Small intestine (tissue), 7 donors: Measurements from ENCODE around the gene CCDC50. TPM values are rescaled to one million over a fixed set of nuclear protein-coding genes. Genes with fewer than 3 reads are reported as not detected.

ENCODE experiments used
- DNase-seq, 2 donors: peaks; one replicate each; pipeline versions ENCODE4 v3.0.0 to v3.0.0-alpha.2; 2013
- FAIRE-seq: peaks from 2 replicates; lab custom pipeline; 2012; peaks lifted over from hg19 to GRCh38; lab: Jason Lieb, UNC
- H3K27ac ChIP-seq, 3 donors: one replicate each; pipeline ENCODE4 v1.5.1; 2013; ENCODE audit warnings: low read length in 2 of 3, mild to moderate bottlenecking in 2 of 3, control low read depth in 1 of 3, inconsistent platforms in 1 of 3, low read depth in 1 of 3, moderate library complexity in 1 of 3
- H3K27me3 ChIP-seq, 3 donors: one replicate each; pipeline ENCODE4 v1.6.1; 2013; ENCODE audit warnings: low read length in 3 of 3, inconsistent platforms in 1 of 3; ENCODE audit not compliant: control insufficient read depth in 3 of 3, insufficient read depth in 3 of 3
- H3K36me3 ChIP-seq, 3 donors: one replicate each; pipeline ENCODE4 v1.6.1; 2013; ENCODE audit warnings: low read length in 3 of 3, inconsistent platforms in 1 of 3, low read depth in 1 of 3, mild to moderate bottlenecking in 1 of 3, moderate library complexity in 1 of 3; ENCODE audit not compliant: control insufficient read depth in 3 of 3, insufficient read depth in 2 of 3
- H3K4me1 ChIP-seq, 3 donors: one replicate each; pipeline ENCODE4 v1.6.1; 2013; ENCODE audit warnings: low read length in 2 of 3, inconsistent platforms in 1 of 3, low read depth in 1 of 3, mild to moderate bottlenecking in 1 of 3, moderate library complexity in 1 of 3; ENCODE audit not compliant: control insufficient read depth in 3 of 3, insufficient read depth in 2 of 3
- H3K4me3 ChIP-seq, 3 donors: one replicate each; pipeline ENCODE4 v1.5.1; 2013; ENCODE audit warnings: low read length in 3 of 3, control low read depth in 1 of 3, inconsistent platforms in 1 of 3, low read depth in 1 of 3, mild to moderate bottlenecking in 1 of 3, moderate library complexity in 1 of 3
- H3K9me3 ChIP-seq, 2 donors: one replicate each; pipeline ENCODE4 v1.6.1; 2013; ENCODE audit warnings: low read depth in 1 of 2, low read length in 1 of 2; ENCODE audit not compliant: control insufficient read depth in 2 of 2, insufficient read depth in 1 of 2
- WGBS, 3 donors: extraction: QIAGEN DNeasy Blood & Tissue Kit; methylation state at CpG; one replicate each; pipeline ENCODE4 v1.1.7; 2013; 5-methylcytosine and 5-hydroxymethylcytosine counted together
- polyA plus RNA-seq, 4 donors: library from polyadenylated mRNA; stranded (reverse) in 3 of 4; unstranded in 1 of 4; fragments of 200-250 nt in 3 of 4; fragments of 120-200 nt in 1 of 4; gene quantifications; one replicate each; pipeline versions ENCODE4 v1.2.1 to v1.2.3, GENCODE V29; 2013
- donor health status: healthy with polysubstance abuse.
- donor health status: control.
- donor health status: control.
- donor health status: Bipolar disorder and iron deficiency.
- donor health status: healthy.

The CCDC50 gene
- polyA plus RNA-seq, 4 donors, result 18.6 to 71.5 (median 26.6) TPM

DNA sequence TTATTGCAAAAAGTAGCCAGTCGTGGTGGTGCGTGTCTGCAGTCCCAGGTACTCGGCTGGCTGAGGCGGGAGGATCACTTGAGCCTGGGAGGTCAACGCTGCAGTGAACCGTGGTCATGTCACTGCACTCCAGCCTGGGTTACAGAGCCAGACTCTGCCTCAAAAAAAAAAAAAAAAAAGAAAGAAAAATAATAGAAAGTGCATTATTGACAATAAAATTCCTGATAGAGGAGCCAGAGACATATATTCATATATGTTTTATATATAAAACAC, 88.2 kb downstream of the CCDC50 start:
- Histone ChIP-seq H3K4me1 (no peaks in the 10 kb centered on the region), H3K4me3 (no peak overlapping the region), H3K27me3 (no peaks in the 10 kb centered on the region), H3K27ac (no peak overlapping the region), H3K9me3 (no peaks in the 10 kb centered on the region), H3K36me3 (no peaks in the 10 kb centered on the region)
- 76 to 80% (median 79%) methylated on average over 6 of the region's 6 CpGs for WGBS, 3 donors
- FAIRE-seq (no peak), DNase-seq (no peak)

DNA sequence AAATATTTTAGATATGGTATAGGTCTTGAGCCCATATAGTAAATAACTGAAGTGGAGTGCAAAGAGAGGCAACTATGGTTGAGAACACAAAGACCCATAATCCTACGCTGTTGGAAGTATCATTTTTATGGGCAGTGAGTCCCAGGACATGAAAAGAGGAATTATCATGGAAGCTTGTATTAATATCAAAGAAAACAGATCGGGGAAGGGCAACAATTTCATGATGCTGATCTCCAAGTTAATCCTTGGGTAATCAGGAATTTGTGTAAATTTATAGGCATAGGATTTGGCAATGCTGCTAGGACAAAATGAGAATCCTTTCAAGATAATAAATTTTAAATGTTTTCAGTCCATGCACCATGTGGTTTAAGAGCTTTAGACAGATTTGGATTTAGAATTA, 91.6 kb downstream of the CCDC50 start:
- FAIRE-seq, result no peak
- Histone ChIP-seq H3K9me3 (no peaks in the 10 kb centered on the region), H3K27ac (no peak overlapping the region), H3K36me3 (no peaks in the 10 kb centered on the region), H3K4me3 (no peak overlapping the region), H3K4me1 (no peaks in the 10 kb centered on the region), H3K27me3 (no peaks in the 10 kb centered on the region)
- 82 to 83% (median 83%) methylated on average over 2 of the region's 2 CpGs for WGBS, 3 donors
- DNase-seq, result no peak

DNA sequence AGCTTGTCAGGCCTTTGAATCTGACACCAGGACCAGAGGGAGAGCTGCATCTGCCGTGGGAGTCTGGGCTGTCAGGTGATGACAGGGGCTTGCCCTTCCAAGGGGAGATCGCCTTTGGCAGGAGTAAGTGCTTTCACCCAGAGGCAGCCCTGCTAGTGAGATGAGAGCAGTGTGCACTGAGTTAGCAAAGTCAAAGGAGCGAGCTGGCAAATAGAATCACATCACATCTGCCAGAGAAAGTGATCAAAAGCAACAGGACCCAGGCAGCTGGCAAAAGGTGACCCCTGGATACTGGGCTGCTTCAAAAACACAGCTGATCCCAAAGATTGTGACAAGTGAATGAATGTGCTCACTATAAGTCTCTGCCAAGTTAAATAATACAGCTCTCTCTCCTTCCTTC, 95.7 kb downstream of the CCDC50 start:
- H3K27ac ChIP-seq, result no peak overlapping the region
- no peaks in the 10 kb centered on the region for H3K9me3 ChIP-seq
- WGBS, 3 donors, result 67 to 73% (median 71%) methylated on average over 3 of the region's 3 CpGs
- DNase-seq, result no peak
- no peak for FAIRE-seq
- H3K27me3 ChIP-seq, result no peaks in the 10 kb centered on the region
- no peaks in the 10 kb centered on the region for H3K4me1 ChIP-seq
- H3K4me3 ChIP-seq, result no peak overlapping the region
- H3K36me3 ChIP-seq, result no peaks in the 10 kb centered on the region

DNA sequence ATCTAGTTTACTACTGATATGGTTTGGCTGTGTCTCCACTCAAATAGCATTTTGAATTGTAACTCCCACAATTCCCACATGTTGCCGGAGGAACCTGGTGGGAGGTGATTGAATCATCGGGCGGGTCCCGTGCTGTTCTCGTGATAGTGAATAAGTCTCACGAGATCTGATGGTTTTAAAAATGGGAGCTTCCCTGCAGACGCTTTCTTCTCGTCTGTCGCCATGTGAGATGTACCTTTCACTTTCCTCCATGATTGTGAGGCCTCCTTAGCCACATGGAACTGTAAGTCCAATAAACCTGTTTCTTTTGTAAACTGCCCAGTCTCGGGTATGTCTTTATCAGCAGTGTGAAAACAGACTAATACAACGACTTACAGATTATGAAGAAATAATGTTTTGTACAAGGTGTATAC, 96.1 kb downstream of the CCDC50 start:
- Histone ChIP-seq H3K9me3 (no peaks in the 10 kb centered on the region), H3K36me3 (no peaks in the 10 kb centered on the region), H3K4me3 (no peak overlapping the region), H3K27ac (no peak overlapping the region), H3K4me1 (no peaks in the 10 kb centered on the region), H3K27me3 (no peaks in the 10 kb centered on the region)
- 75 to 87% (median 79%) methylated on average over 11 of the region's 11 CpGs for WGBS, 3 donors
- FAIRE-seq, result no peak
- DNase-seq, result no peak

DNA sequence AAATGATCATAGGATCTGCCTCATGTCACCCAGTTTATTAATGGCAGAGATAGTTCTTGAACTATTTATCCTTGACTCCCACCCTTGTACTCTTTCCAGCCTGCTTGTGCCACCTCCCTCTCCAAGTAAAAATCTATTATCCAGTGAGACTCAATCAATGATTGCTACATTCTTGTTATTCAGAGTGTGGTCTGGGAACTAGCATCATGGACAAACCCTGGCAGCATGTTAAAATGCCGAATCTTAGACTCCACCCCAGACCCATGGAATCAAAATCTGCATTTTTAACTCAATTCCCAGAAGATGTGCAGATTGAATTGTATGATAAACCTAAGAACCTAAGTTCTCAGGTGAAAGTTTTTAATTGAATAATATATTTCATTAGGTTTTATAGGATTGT, 97.1 kb downstream of the CCDC50 start:
- no peak for FAIRE-seq
- WGBS, 3 donors, result 63 to 82% (median 81%) methylated on average over 1 of the region's 1 CpG
- DNase-seq, result no peak

DNA sequence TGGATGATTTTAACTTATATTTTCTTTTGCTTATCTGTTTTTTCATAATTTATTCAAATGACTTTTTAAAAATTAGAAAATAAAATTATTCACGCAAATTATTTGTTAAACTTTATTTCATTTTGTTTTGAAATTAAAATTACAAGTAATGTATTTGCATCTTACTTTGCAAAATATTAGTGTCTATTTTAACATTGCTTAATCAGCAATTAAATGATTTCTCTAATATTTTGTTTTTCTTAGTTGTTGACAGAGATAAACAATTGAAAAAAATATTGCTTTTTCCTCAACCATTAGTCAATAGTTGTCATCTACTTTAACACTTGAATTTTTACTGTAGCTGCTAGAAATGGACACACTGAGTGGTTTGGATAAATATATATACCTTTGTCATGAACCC, 99.0 kb downstream of the CCDC50 start:
- Histone ChIP-seq H3K4me1 (no peaks in the 10 kb centered on the region), H3K4me3 (no peak overlapping the region), H3K36me3 (no peaks in the 10 kb centered on the region), H3K9me3 (no peaks in the 10 kb centered on the region), H3K27me3 (no peaks in the 10 kb centered on the region), H3K27ac (no peak overlapping the region)
- DNase-seq, result no peak
- 90 to 98% (median 94%) methylated on average over 1 of the region's 1 CpG for WGBS, 3 donors
- peak; percentile 90 for FAIRE-seq

More for the DNA sequence above, 97.1 kb downstream of the CCDC50 start:
- H3K4me3 ChIP-seq, result no peak overlapping the region
- no peaks in the 10 kb centered on the region for H3K9me3 ChIP-seq
- H3K27me3 ChIP-seq, result no peaks in the 10 kb centered on the region
- H3K27ac ChIP-seq, result no peak overlapping the region
- no peaks in the 10 kb centered on the region for H3K36me3 ChIP-seq
- no peaks in the 10 kb centered on the region for H3K4me1 ChIP-seq

DNA sequence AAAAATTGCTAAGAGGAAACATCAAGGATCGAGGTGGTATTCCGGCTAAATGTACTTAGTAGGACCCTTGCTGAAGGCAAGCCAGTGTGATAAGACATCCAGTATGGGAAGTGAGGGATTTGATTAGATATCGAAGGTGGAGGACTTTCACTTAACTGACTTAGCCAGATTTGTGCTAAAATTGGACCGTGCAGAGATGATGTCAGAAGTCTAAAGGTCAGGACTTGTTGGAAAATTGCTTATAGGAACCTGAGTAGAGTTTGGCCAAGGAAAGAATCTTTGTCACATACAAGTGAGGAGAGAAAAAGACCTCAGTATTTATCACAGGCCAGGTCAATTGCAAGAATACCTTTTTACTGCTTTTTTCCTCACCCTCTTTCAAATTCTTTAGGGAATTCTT, 100.9 kb downstream of the CCDC50 start:
- 34 to 55% (median 36%) methylated on average over 4 of the region's 4 CpGs for WGBS, 3 donors

DNA sequence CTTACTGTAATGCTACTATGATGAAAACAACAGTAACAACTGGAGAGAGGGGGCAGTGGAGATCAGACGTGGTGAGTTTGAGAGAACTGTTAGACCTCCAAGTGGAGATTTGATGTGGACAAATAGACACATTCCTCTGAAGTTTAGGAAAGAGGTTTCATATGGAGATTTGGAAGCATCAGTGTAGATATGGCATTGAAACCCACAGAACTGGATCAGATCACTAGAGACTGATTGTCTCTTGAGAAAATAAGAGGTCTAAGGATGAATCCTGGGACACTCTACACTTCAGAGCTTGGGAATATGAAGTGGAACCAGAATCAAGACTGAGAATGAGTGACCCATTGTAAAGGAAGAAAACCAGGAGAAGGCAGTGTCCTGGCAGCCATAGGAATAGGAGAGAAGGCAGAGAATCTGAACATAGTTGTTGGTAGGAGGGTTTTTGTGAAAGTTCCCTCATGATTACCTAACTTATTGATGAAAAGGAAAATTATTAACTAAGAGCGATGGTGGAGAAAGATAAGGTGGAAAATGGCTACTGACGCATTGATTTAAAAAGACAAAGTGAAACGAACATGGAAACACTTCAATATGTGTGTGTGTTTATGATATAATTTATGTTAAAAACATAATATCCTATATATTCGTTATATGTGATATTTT, 102.1 kb downstream of the CCDC50 start:
- Histone ChIP-seq H3K27ac (no peak overlapping the region), H3K4me3 (no peak overlapping the region), H3K9me3 (no peaks in the 10 kb centered on the region), H3K4me1 (no peaks in the 10 kb centered on the region), H3K36me3 (no peaks in the 10 kb centered on the region), H3K27me3 (no peaks in the 10 kb centered on the region)
- WGBS, 3 donors, result 44 to 65% (median 44%) methylated on average over 5 of the region's 5 CpGs
- peak in 1 of 2 donors; percentile 9 for DNase-seq
- FAIRE-seq, result no peak

More for the DNA sequence above, 100.9 kb downstream of the CCDC50 start:
- H3K36me3 ChIP-seq, result no peaks in the 10 kb centered on the region
- DNase-seq (peak; percentile 8 to 42), FAIRE-seq (no peak)
- H3K27me3 ChIP-seq, result no peaks in the 10 kb centered on the region
- H3K27ac ChIP-seq, result no peak overlapping the region
- no peak overlapping the region for H3K4me3 ChIP-seq
- H3K9me3 ChIP-seq, result no peaks in the 10 kb centered on the region
- no peaks in the 10 kb centered on the region for H3K4me1 ChIP-seq

DNA sequence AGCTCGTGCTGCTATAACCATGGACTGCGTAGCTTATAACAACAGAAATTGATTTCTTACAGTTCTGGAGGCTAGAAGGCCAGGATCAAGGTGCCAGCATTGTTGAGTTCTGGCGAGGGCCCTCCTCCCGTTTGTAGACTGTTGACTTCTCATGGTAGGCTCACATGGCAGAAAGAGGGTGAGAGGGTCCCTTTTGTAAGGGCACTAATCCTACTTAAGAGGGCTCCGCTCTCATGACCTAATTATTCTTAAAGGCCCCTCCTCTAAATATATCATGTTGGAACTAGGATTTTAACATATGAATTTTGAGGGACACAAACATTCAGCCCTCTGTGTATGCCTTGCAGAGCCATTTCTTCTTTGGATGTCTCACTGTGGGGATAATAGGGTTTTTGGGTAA, 103.0 kb downstream of the CCDC50 start:
- no peaks in the 10 kb centered on the region for H3K27me3 ChIP-seq
- DNase-seq, result no peak
- H3K27ac ChIP-seq, result no peak overlapping the region
- no peaks in the 10 kb centered on the region for H3K36me3 ChIP-seq
- H3K4me3 ChIP-seq, result no peak overlapping the region
- WGBS, 3 donors, result 80 to 93% (median 90%) methylated on average over 5 of the region's 5 CpGs
- H3K9me3 ChIP-seq, result no peaks in the 10 kb centered on the region
- no peaks in the 10 kb centered on the region for H3K4me1 ChIP-seq
- no peak for FAIRE-seq
